Activated naive CD8-positive, alpha-beta T cell treated with anti-CD3 and anti-CD28 coated beads for 36 hours (primary cell): ENCODE data around the gene CNTROB. TPM values are rescaled to one million over a fixed set of nuclear protein-coding genes. Genes with fewer than 3 reads are reported as not detected.

Experiments
- DNase-seq: peaks from one replicate; pipeline ENCODE4 v3.0.0; 2021
- H3K27ac Mint-ChIP-seq: one replicate; pipeline ENCODE4 v1.8.0; 2022; ENCODE audit warnings: mild to moderate bottlenecking, moderate library complexity, mixed read lengths
- H3K27me3 Mint-ChIP-seq: one replicate; pipeline ENCODE4 v1.8.0; 2022; ENCODE audit warnings: mild to moderate bottlenecking, mixed read lengths
- H3K36me3 Mint-ChIP-seq: one replicate; pipeline ENCODE4 v1.8.0; 2021; ENCODE audit warnings: mild to moderate bottlenecking, mixed read lengths
- H3K4me1 Mint-ChIP-seq: one replicate; pipeline ENCODE4 v1.8.0; 2021; ENCODE audit warnings: mixed read lengths
- H3K4me3 Mint-ChIP-seq: one replicate; pipeline ENCODE4 v1.8.0; 2022; ENCODE audit warnings: mild to moderate bottlenecking, moderate library complexity, mixed read lengths
- H3K9me3 Mint-ChIP-seq: one replicate; pipeline ENCODE4 v1.8.0; 2022; ENCODE audit warnings: mixed read lengths
- total RNA-seq, 2 experiments: library from RNA; stranded (reverse); gene quantifications; one replicate each; pipeline ENCODE4 v1.2.3, GENCODE V29; 2021

Gene CNTROB
- total RNA-seq, 2 experiments from 2014 or later, result 45.3 to 45.7 TPM

DNA sequence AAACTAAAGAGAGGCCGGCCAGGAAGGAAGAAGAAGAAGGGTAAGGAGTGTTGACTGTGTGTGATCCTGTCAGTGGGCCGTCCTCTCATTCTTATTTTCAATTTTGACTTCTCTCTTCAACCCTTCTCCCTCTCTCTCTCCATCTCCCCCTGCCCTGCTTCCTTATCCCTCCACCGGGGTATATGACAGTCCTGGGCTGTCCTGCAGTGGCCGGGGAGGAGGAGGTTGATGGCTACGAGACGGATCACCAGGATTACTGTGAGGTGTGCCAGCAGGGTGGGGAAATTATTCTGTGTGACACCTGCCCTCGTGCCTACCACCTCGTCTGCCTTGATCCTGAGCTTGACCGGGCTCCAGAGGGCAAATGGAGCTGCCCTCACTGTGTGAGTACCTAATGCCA is 37.8 kb upstream of the CNTROB start:
- Mint-ChIP-seq H3K4me1 (peaks cover 4% of the 10 kb centered on the region), H3K27me3 (no peaks in the 10 kb centered on the region), H3K9me3 (no peaks in the 10 kb centered on the region), H3K4me3 (no peak overlapping the region), H3K36me3 (peaks cover 32% of the 10 kb centered on the region), H3K27ac (peak overlapping the region; percentile 40)
- DNase-seq, result no peak

DNA sequence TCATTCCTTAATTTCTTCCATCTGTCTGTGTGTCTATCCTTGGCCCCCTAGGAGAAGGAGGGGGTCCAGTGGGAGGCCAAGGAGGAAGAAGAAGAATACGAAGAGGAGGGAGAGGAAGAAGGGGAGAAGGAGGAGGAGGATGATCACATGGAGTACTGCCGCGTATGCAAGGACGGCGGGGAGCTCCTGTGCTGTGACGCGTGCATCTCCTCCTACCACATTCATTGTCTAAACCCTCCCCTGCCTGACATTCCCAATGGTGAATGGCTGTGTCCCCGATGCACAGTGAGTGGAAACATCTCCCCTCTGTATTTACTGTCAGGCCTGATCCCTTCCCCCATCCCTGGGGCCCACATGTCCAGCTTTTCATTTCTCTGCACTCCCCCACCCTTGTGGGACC is 37.1 kb upstream of the CNTROB start:
- Mint-ChIP-seq H3K9me3 (no peaks in the 10 kb centered on the region), H3K4me1 (peaks cover 4% of the 10 kb centered on the region), H3K27me3 (no peaks in the 10 kb centered on the region), H3K27ac (peak overlapping the region; percentile 40), H3K36me3 (peaks cover 29% of the 10 kb centered on the region), H3K4me3 (no peak overlapping the region)
- DNase-seq, result no peak

DNA sequence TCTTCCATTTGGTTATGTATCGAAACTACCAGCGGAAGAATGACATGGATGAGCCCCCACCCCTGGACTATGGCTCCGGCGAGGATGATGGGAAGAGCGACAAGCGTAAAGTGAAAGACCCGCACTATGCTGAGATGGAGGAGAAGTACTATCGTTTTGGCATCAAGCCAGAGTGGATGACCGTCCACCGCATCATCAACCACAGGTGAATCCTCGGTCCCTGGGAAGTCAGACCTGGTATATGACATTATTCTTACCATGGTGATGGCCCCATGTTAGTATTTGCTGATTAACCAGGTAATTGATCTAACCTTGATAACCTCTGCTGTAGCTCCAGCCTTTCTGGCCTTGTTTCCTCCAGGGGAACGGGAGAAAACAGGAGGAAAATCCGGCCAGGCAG is 34.9 kb upstream of the CNTROB start:
- no peaks in the 10 kb centered on the region for H3K27me3 Mint-ChIP-seq
- H3K9me3 Mint-ChIP-seq, result no peaks in the 10 kb centered on the region
- no peak overlapping the region for H3K4me3 Mint-ChIP-seq
- peaks cover 4% of the 10 kb centered on the region for H3K4me1 Mint-ChIP-seq
- DNase-seq, result no peak
- peaks cover 34% of the 10 kb centered on the region for H3K36me3 Mint-ChIP-seq
- no peak overlapping the region for H3K27ac Mint-ChIP-seq

DNA sequence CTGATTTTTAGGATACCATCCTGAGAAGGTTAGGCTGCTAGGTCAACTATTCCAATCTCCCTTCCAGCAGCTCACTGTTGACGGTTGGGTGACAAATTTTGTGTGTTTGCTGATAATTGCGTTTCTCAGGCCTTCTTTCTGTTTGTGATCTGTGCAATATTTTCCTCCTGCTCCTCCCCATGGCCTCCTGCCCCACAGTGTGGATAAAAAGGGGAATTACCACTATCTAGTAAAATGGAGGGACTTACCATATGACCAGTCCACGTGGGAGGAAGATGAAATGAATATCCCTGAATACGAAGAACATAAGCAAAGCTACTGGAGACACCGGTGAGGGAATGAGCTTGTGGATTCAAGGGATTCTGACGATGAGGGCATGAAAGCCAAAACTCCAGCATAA is 34.2 kb upstream of the CNTROB start:
- Mint-ChIP-seq H3K4me1 (peaks cover 4% of the 10 kb centered on the region), H3K4me3 (no peak overlapping the region), H3K36me3 (peaks cover 38% of the 10 kb centered on the region), H3K27ac (peak overlapping the region; percentile 12), H3K9me3 (no peaks in the 10 kb centered on the region), H3K27me3 (no peaks in the 10 kb centered on the region)
- DNase-seq, result no peak

DNA sequence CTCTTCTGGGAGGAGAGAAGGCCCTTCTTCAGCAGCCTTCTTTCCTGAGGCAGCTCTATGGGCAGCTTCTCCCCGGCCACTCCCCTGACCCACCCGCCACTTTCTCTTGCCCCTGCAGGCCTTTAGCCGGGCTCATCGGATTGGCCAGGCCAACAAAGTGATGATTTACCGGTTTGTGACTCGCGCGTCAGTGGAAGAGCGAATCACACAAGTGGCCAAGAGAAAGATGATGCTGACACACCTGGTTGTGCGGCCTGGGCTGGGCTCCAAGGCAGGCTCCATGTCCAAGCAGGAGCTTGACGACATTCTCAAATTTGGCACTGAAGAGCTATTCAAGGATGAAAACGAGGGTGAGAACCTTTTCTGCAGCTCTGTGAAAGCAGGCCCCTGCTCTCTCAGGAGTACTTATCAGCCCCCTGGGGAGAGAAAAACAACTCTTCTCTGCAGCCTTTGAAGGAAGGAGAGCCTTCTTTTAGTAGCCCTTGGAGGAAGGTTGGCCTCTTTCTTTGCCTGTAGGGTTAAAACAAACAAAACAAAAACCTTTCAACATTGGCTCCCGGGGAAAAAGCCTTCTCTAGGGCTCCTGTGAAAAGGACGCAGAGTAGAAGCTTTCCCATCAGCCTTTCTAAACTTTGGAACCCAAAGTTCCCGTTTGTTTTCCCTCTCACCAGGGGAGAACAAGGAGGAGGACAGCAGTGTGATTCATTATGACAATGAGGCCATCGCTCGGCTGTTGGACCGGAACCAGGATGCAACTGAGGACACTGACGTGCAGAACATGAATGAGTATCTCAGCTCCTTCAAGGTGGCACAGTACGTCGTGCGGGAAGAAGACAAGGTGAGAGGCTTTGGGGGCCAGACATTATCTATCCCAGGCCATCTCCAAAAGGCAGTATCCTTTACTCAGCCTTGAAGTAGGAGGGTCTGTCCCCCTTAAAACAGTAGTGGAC is 28.6 kb upstream of the CNTROB start:
- Mint-ChIP-seq H3K27ac (no peak overlapping the region), H3K9me3 (no peaks in the 10 kb centered on the region), H3K4me1 (no peaks in the 10 kb centered on the region), H3K4me3 (no peak overlapping the region), H3K27me3 (no peaks in the 10 kb centered on the region), H3K36me3 (peaks cover 22% of the 10 kb centered on the region)
- DNase-seq, result no peak

DNA sequence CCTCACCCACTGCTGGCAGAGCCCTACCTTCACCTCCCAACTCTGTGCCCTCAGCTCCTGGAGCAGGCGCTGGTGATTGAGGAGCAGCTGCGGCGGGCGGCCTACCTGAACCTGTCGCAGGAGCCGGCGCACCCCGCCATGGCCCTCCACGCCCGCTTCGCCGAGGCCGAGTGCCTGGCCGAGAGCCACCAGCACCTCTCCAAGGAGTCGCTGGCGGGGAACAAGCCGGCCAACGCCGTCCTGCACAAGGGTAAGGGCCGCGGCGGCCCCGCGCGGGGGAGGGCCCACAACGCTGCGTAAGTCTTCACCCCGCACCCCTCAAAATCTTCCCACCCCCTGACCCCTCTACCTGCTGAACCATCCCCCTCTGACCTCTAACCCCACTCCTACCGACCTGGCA is 22.9 kb upstream of the CNTROB start:
- Mint-ChIP-seq H3K36me3 (peaks cover 16% of the 10 kb centered on the region), H3K9me3 (no peaks in the 10 kb centered on the region), H3K27ac (no peak overlapping the region), H3K4me1 (peaks cover 7% of the 10 kb centered on the region), H3K27me3 (no peaks in the 10 kb centered on the region), H3K4me3 (no peak overlapping the region)
- DNase-seq, result no peak

DNA sequence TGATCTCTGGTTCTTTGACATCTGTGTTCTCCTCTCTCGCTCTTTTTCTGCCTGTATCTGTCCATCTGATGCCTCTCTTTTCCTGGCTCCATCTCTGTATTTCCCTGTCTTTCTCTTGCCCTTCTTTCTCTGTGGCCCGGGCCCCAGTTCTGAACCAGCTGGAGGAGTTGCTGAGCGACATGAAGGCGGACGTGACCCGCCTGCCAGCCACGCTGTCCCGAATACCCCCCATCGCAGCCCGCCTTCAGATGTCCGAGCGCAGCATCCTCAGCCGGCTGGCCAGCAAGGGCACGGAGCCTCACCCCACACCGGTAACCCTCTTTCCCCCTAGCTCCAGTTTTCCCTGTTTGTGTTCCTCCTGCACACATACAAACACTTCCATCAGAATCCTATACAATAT is 21.7 kb upstream of the CNTROB start:
- Mint-ChIP-seq H3K27ac (peak overlapping the region; percentile 7), H3K4me1 (peaks cover 15% of the 10 kb centered on the region), H3K36me3 (peaks cover 13% of the 10 kb centered on the region), H3K9me3 (no peaks in the 10 kb centered on the region), H3K27me3 (no peaks in the 10 kb centered on the region), H3K4me3 (no peak overlapping the region)
- DNase-seq, result no peak

DNA sequence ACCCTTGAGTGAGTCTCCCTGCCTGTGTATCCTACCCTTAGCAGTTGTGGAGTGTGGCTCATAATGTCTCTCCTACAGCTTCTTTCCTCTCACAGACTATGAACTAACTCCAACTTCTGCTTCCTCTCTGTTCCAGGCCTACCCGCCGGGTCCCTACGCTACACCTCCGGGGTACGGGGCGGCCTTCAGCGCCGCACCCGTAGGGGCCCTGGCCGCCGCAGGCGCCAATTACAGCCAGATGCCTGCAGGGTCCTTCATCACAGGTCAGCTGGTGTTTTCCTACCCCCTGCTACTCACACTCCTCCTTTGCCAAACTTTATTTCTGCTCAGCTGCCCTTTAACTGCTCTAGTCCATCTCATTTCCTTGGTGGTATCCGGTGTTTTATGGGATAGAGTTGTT is 21.3 kb upstream of the CNTROB start:
- Mint-ChIP-seq H3K9me3 (no peaks in the 10 kb centered on the region), H3K36me3 (peaks cover 13% of the 10 kb centered on the region), H3K4me3 (no peak overlapping the region), H3K27me3 (no peaks in the 10 kb centered on the region), H3K27ac (no peak overlapping the region), H3K4me1 (peaks cover 15% of the 10 kb centered on the region)
- no peak for DNase-seq

DNA sequence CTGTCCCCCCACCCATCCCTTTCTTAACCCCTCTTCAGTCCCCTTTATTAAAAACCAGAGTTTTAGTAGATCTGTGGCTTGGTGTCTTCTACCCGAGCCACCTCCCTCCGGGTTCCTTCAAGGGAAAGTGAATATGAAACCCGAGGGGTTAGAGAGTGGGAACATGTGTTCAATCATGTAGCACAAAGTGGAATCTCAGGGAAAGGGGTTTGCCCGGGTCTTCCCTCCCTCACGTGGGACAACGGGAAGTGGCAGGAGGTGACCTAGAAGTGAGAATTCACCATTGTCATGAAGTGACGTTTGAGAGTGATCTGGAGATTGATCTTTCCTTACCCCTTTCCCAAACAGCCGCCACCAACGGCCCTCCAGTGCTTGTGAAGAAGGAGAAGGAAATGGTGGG is 20.9 kb upstream of the CNTROB start:
- peaks cover 15% of the 10 kb centered on the region for H3K4me1 Mint-ChIP-seq
- H3K27me3 Mint-ChIP-seq, result no peaks in the 10 kb centered on the region
- no peak overlapping the region for H3K4me3 Mint-ChIP-seq
- no peak for DNase-seq
- no peak overlapping the region for H3K27ac Mint-ChIP-seq
- peaks cover 13% of the 10 kb centered on the region for H3K36me3 Mint-ChIP-seq
- H3K9me3 Mint-ChIP-seq, result no peaks in the 10 kb centered on the region

DNA sequence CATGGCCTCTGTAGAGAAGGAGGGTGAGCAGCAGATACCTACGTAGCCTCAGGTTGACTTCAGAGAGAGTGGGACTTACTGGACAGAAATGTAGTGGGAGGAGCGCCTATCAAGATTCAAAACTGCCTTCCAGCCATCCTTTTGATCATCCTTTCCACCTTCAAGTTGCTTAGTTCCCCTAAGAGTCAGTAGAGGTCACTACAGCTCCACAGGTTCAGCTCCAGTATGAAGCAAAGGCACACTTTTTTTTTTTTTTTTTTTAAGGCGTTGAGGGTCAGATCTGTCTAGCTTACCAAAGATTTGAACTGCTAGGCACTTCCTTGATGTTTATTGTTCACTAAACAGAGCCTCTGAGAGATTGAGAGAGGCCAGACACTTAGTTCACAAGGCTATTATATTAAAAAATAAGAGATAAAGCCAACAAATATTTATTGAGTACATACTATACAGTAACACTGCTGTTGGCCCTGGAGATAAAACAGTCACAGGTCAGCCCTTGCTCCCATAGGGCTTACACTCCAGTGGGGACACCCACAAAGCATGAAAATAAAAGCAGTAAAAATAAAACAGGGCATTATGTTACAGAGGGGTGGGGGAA is 19.0 kb upstream of the CNTROB start:
- H3K4me3 Mint-ChIP-seq, result no peak overlapping the region
- H3K9me3 Mint-ChIP-seq, result no peaks in the 10 kb centered on the region
- peak overlapping the region; percentile 77 for H3K27ac Mint-ChIP-seq
- peak; percentile 36 for DNase-seq
- H3K36me3 Mint-ChIP-seq, result peaks cover 16% of the 10 kb centered on the region
- H3K27me3 Mint-ChIP-seq, result no peaks in the 10 kb centered on the region
- H3K4me1 Mint-ChIP-seq, result peaks cover 23% of the 10 kb centered on the region

DNA sequence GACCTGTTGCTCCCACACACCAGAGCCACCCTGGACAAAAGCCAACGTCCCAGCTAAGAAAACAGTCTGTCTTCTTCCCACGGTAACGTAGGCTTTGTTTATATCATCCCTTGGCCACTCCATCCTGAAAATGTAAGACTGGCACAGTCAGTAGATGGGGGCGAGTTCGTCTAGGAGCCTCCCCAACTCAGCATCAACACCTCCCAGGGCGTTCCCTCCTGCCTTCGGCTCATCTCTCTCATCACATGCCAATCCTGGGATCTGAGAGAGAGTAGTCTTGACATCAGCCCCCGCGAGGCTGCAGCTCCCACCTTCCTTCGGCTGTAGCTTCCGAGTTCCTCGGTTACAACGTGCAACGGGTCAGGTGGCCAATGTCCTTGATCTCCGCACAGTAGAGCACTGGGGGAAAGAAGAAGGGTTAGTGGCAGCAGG is 16.8 kb upstream of the CNTROB start:
- H3K9me3 Mint-ChIP-seq, result no peaks in the 10 kb centered on the region
- peak overlapping the region; percentile 88 for H3K4me3 Mint-ChIP-seq
- peaks cover 9% of the 10 kb centered on the region for H3K36me3 Mint-ChIP-seq
- no peaks in the 10 kb centered on the region for H3K27me3 Mint-ChIP-seq
- DNase-seq, result no peak
- H3K4me1 Mint-ChIP-seq, result peaks cover 23% of the 10 kb centered on the region
- H3K27ac Mint-ChIP-seq, result peak overlapping the region; percentile 87

DNA sequence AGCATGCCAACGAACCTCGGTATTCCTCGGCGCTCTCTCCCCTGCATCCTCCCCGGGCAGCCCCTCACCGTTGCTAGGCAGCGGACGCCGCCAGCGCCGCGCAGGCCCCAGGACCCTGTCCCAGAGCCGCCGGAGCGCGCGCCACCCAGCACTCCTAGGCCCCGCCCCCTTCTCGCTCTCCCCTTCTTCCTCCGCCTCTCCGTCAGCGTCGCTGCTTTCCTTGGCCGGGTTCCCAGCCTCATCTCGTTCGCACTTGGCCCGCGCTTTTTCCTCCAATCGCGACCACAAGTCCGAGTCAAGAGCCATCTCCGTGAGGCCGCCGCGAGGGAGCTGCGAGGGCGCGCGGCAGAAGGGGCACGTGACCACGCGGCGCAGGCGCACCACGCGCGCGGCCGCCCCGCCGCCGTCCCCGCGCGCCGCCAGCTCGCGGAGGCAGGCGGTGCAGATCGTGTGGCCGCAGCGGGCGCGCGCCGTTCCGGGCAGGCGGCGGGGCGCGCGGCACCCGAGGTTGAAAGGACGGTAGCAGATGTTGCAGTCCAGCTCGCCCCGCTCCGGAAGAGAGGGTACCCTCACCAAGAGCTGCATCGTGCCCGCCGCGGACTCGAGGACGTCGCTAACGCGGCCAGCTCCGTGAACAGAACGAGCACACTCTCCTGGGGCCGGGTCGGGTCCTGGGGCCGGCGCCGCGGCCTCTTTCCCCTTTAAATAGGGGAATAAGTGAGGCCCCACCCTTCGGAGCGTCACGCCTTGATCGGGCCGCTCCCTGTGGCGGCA is 16.2 kb upstream of the CNTROB start, which contains the start of gene RNF227:
Gene RNF227 (minus strand): TSS at position 679 of the 774 bp plus-strand sequence. CDS start 94 bp downstream, at position 585.
- no peaks in the 10 kb centered on the region for H3K27me3 Mint-ChIP-seq
- peak; percentile 91 for DNase-seq
- H3K4me1 Mint-ChIP-seq, result peaks cover 23% of the 10 kb centered on the region
- no peaks in the 10 kb centered on the region for H3K9me3 Mint-ChIP-seq
- H3K4me3 Mint-ChIP-seq, result peak within 1 kb of the TSS; percentile 88
- peaks cover 9% of the 10 kb centered on the region for H3K36me3 Mint-ChIP-seq
- peak within 1 kb of the TSS; percentile 87 for H3K27ac Mint-ChIP-seq

DNA sequence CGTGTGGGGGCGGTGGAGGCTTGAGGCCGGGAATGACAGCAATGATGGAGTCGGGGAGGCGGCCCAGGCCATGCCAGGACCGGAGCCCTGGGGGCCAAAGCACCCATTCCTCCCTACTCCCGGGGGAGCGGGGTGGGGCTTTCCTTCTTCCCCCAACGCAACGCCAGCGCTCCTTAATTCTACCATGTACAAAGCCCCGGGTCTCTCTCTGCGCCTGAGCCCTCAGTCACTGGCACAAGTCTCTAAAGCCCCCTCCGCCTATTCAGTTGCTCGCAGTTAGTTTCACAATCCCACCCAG is 15.7 kb upstream of the CNTROB start:
- no peaks in the 10 kb centered on the region for H3K27me3 Mint-ChIP-seq
- peak overlapping the region; percentile 40 for H3K27ac Mint-ChIP-seq
- peak overlapping the region; percentile 57 for H3K4me3 Mint-ChIP-seq
- DNase-seq, result no peak
- H3K9me3 Mint-ChIP-seq, result no peaks in the 10 kb centered on the region
- H3K36me3 Mint-ChIP-seq, result peaks cover 9% of the 10 kb centered on the region
- H3K4me1 Mint-ChIP-seq, result peaks cover 23% of the 10 kb centered on the region

DNA sequence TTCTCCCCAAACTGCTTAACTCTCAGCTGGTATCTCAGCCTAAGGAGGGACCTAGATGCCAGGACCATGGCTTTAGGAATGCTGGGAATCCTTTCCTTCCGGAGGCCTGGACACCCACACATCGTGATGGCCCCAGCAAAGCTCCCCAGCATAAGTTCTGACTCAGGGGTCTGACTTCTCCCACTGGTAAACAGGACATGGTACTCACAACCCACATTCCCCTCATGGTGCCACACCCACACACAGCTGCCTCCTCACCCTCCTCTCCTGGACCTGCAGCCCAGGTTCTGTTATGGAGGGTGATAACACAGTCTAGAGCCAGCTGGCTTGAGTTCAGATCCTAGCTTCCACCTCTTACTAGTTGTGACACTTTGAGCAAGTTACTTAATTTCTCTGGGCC is 15.2 kb upstream of the CNTROB start:
- Mint-ChIP-seq H3K27ac (peak overlapping the region; percentile 40), H3K4me1 (peaks cover 24% of the 10 kb centered on the region), H3K36me3 (peaks cover 8% of the 10 kb centered on the region), H3K4me3 (peak overlapping the region; percentile 57), H3K27me3 (no peaks in the 10 kb centered on the region), H3K9me3 (no peaks in the 10 kb centered on the region)
- no peak for DNase-seq

DNA sequence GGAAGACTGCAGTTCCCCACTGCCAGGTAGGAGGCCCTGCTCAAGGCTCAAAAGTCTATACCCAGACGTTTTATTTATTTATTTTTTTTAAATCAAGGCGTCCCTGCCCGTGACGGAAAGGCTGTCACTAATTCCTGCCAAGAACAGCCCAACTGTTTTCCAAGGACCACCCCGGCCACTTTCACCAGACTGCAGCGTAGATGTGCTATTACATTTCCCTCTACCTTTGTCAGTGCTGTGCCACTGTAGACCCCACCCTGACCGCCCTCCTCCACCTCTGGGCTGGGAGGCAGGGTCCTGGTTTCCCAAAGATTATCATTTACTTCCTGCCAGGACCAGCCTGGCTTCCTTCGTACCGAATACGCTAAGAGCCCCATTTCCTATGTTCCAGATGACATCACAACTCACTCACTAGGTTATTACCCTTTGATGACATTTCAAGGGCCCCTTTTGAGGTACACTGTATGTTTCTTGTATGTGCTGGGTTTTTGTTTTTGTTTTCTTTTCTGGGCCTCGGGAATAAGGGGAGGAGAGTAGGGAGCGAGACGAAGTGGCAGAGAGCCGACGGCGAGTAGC is 9.6 kb upstream of the CNTROB start:
- Mint-ChIP-seq H3K27ac (peak overlapping the region; percentile 80), H3K4me3 (peak overlapping the region; percentile 50), H3K36me3 (peaks cover 3% of the 10 kb centered on the region), H3K9me3 (no peaks in the 10 kb centered on the region), H3K27me3 (no peaks in the 10 kb centered on the region), H3K4me1 (peaks cover 12% of the 10 kb centered on the region)
- no peak for DNase-seq
